NT2/D1 (cell line): ENCODE measurements around the gene MPV17.
"Not testable (repeated sequence)": the region's sequence is repeated elsewhere in the genome, so short reads cannot be mapped to it uniquely, and the experiment has no call there.

Experiments used
- DNase-seq: peaks from one replicate; pipeline ENCODE4 v3.0.0-alpha.2; 2011; ENCODE audit warnings: low read depth, low spot score
- H3K27me3 ChIP-seq: 2 replicates; pipeline ENCODE4 v1.6.0; 2011; ENCODE audit warnings: mild to moderate bottlenecking; ENCODE audit not compliant: insufficient read length, insufficient read depth
- H3K36me3 ChIP-seq: 2 replicates; pipeline ENCODE4 v1.6.1; 2011; ENCODE audit warnings: mild to moderate bottlenecking, low read length, mixed read lengths; ENCODE audit not compliant: insufficient read depth, insufficient read length
- H3K4me1 ChIP-seq: 2 replicates; pipeline ENCODE4 v1.5.1; 2011; ENCODE audit not compliant: insufficient read depth, insufficient read length
- H3K4me3 ChIP-seq: 2 replicates; pipeline ENCODE4 v1.5.1; 2011; ENCODE audit warnings: low read depth; ENCODE audit not compliant: insufficient read length
- H3K9ac ChIP-seq: 2 replicates; pipeline ENCODE4 v1.6.0; 2011; ENCODE audit warnings: low read depth; ENCODE audit not compliant: insufficient read length
- H3K9me3 ChIP-seq: 2 replicates; pipeline ENCODE4 v1.5.1; 2011; ENCODE audit warnings: mild to moderate bottlenecking, low read length; ENCODE audit not compliant: insufficient read depth
- SUZ12 ChIP-seq: IDR thresholded peaks from 2 replicates; pipeline ENCODE4 v1.6.1; 2011; ENCODE audit not compliant: insufficient read length, insufficient read depth; ENCODE audit errors: extremely low read depth
- YY1 ChIP-seq: IDR thresholded peaks from 2 replicates; pipeline ENCODE4 v1.6.1; 2011; ENCODE audit not compliant: insufficient read length, insufficient read depth
- ZNF274 ChIP-seq: IDR thresholded peaks from 2 replicates; pipeline ENCODE4 v1.6.1; 2011; ENCODE audit warnings: mild to moderate bottlenecking, low read depth, low read length

The MPV17 gene

GRCh38 chr2:27347641-27348040 is 24.7 kb upstream of the MPV17 start:
- no peaks in the 10 kb centered on the region for H3K27me3 ChIP-seq
- no peak overlapping the region for H3K9ac ChIP-seq
- H3K4me3 ChIP-seq, result no peak overlapping the region
- peaks cover 12% of the 10 kb centered on the region for H3K36me3 ChIP-seq
- no peaks in the 10 kb centered on the region for H3K4me1 ChIP-seq
- H3K9me3 ChIP-seq, result no peaks in the 10 kb centered on the region
- DNase-seq, result no peak
- TF ChIP-seq YY1 (no peak), ZNF274 (no peak), SUZ12 (no peak)

- DNase-seq, result no peak
- TF ChIP-seq YY1 (no peak), SUZ12 (no peak), ZNF274 (no peak)
- no peak overlapping the region for H3K9ac ChIP-seq
Observed at GRCh38 chr2:27336173-27336572, 13.3 kb upstream of the MPV17 start.

GRCh38 chr2:27335311-27335710 is 12.4 kb upstream of the MPV17 start:
- no peaks in the 10 kb centered on the region for H3K9me3 ChIP-seq
- no peaks in the 10 kb centered on the region for H3K27me3 ChIP-seq
- DNase-seq, result no peak
- no peak overlapping the region for H3K9ac ChIP-seq
- H3K36me3 ChIP-seq, result peaks cover 88% of the 10 kb centered on the region
- no peaks in the 10 kb centered on the region for H3K4me1 ChIP-seq
- no peak overlapping the region for H3K4me3 ChIP-seq
- TF ChIP-seq ZNF274 (no peak), YY1 (no peak), SUZ12 (no peak)

More at GRCh38 chr2:27336173-27336572, 13.3 kb upstream of the MPV17 start:
- H3K9me3 ChIP-seq, result no peaks in the 10 kb centered on the region
- no peaks in the 10 kb centered on the region for H3K27me3 ChIP-seq
- peaks cover 87% of the 10 kb centered on the region for H3K36me3 ChIP-seq
- no peaks in the 10 kb centered on the region for H3K4me1 ChIP-seq
- no peak overlapping the region for H3K4me3 ChIP-seq

- H3K4me3 ChIP-seq, result no peak overlapping the region
- peaks cover 47% of the 10 kb centered on the region for H3K36me3 ChIP-seq
- H3K4me1 ChIP-seq, result peaks cover 5% of the 10 kb centered on the region
- H3K27me3 ChIP-seq, result no peaks in the 10 kb centered on the region
- DNase-seq, result no peak
- H3K9me3 ChIP-seq, result no peaks in the 10 kb centered on the region
- H3K9ac ChIP-seq, result no peak overlapping the region
- no peak for TF ChIP-seq SUZ12
- no peak for TF ChIP-seq YY1
- TF ChIP-seq ZNF274, result no peak
Observed at GRCh38 chr2:27324720-27325119, 1.8 kb upstream of the MPV17 start.

- H3K4me1 ChIP-seq, result peaks cover 5% of the 10 kb centered on the region
- H3K9me3 ChIP-seq, result no peaks in the 10 kb centered on the region
- peak overlapping the region; percentile 88 for H3K4me3 ChIP-seq
- no peak for DNase-seq
- peak overlapping the region; percentile 89 for H3K9ac ChIP-seq
- no peak for TF ChIP-seq YY1
- TF ChIP-seq ZNF274, result no peak
- TF ChIP-seq SUZ12, result no peak
- H3K27me3 ChIP-seq, result no peaks in the 10 kb centered on the region
- H3K36me3 ChIP-seq, result peaks cover 38% of the 10 kb centered on the region
Observed at GRCh38 chr2:27323596-27324285, 844 bp upstream of the MPV17 start.

GRCh38 chr2:27322301-27322765 is 564 bp downstream of the MPV17 start:
- TF ChIP-seq YY1 (no peak), SUZ12 (no peak), ZNF274 (no peak)
- H3K36me3 ChIP-seq, result peaks cover 31% of the 10 kb centered on the region
- H3K4me1 ChIP-seq, result peaks cover 5% of the 10 kb centered on the region
- H3K9ac ChIP-seq, result peak overlapping the region; percentile 89
- H3K4me3 ChIP-seq, result peak overlapping the region; percentile 88
- H3K27me3 ChIP-seq, result no peaks in the 10 kb centered on the region
- no peaks in the 10 kb centered on the region for H3K9me3 ChIP-seq
- no peak for DNase-seq

- Histone ChIP-seq H3K4me3 (no peak overlapping the region), H3K9ac (peak overlapping the region; percentile 34), H3K9me3 (no peaks in the 10 kb centered on the region), H3K36me3 (peaks cover 29% of the 10 kb centered on the region), H3K4me1 (peaks cover 5% of the 10 kb centered on the region), H3K27me3 (no peaks in the 10 kb centered on the region)
- DNase-seq, result no peak
- TF ChIP-seq SUZ12, result no peak
Observed at GRCh38 chr2:27320958-27321543, 1.8 kb downstream of the MPV17 start.

GRCh38 chr2:27319839-27320238 is 3.1 kb downstream of the MPV17 start:
- peaks cover 22% of the 10 kb centered on the region for H3K36me3 ChIP-seq
- not testable (repeated sequence) for H3K4me1 ChIP-seq, H3K27me3 ChIP-seq, H3K9me3 ChIP-seq, H3K4me3 ChIP-seq, DNase-seq, H3K9ac ChIP-seq
